Erythroblast (primary cell): ENCODE data around the gene IL1RN.

Source experiments
- GATA1 ChIP-seq: IDR thresholded peaks from 2 replicates; pipeline ENCODE4 v1.6.1; 2011; ENCODE audit warnings: low read depth, mild to moderate bottlenecking, control low read depth, low read length, moderate library complexity
- POLR2A ChIP-seq: IDR thresholded peaks from 2 replicates; pipeline ENCODE4 v1.6.1; 2011; ENCODE audit warnings: mild to moderate bottlenecking, low read length

- TF ChIP-seq POLR2A (no peak), GATA1 (no peak)
These were observed 39.0 kb upstream of the IL1RN start for GRCh38 chr2:113088213-113088992.
